Type B pancreatic cell (in vitro differentiated cells): ENCODE data around the gene SLC45A3. TPM values are rescaled to one million over a fixed set of nuclear protein-coding genes. Genes with fewer than 3 reads are reported as not detected.

Source experiments
- DNase-seq: peaks from one replicate; pipeline ENCODE4 v3.0.0; 2021; ENCODE audit warnings: mixed read lengths; ENCODE audit not compliant: unreplicated experiment; ENCODE audit errors: extremely low spot score
- H3K27ac Mint-ChIP-seq: 2 replicates; pipeline ENCODE4 v1.8.0; 2021; ENCODE audit warnings: mild to moderate bottlenecking, mixed read lengths
- H3K27me3 Mint-ChIP-seq: 2 replicates; pipeline ENCODE4 v1.8.0; 2021; ENCODE audit warnings: mixed read lengths
- H3K36me3 Mint-ChIP-seq: 2 replicates; pipeline ENCODE4 v1.8.0; 2021; ENCODE audit warnings: mixed read lengths
- H3K4me1 Mint-ChIP-seq: one replicate; pipeline ENCODE4 v1.8.0; 2021; ENCODE audit warnings: mixed read lengths; ENCODE audit not compliant: unreplicated experiment
- H3K4me3 Mint-ChIP-seq: 2 replicates; pipeline ENCODE4 v1.8.0; 2021; ENCODE audit warnings: mild to moderate bottlenecking, mixed read lengths
- H3K9me3 Mint-ChIP-seq: 2 replicates; pipeline ENCODE4 v1.8.0; 2021; ENCODE audit warnings: mixed read lengths
- CTCF ChIP-seq: fragments of 200-600 bp; sonication (generic); conservative IDR thresholded peaks from 2 replicates; pipeline ENCODE4 v1.5.0; 2021; ENCODE audit warnings: antibody characterized with exemption, mild to moderate bottlenecking
- total RNA-seq: library from RNA; stranded (reverse); gene quantifications from 2 replicates; pipeline ENCODE4 v1.2.1, GENCODE V29; 2021; ENCODE audit warnings: low replicate concordance

SLC45A3 gene
- total RNA-seq, 1 donor from 2014 or later = 4.2 TPM

GRCh38 chr1:205616563-205617293, 63.6 kb downstream of the SLC45A3 start:
- H3K27me3 Mint-ChIP-seq = no peaks in the 10 kb centered on the region
- H3K4me3 Mint-ChIP-seq = no peak overlapping the region
- no peaks in the 10 kb centered on the region for H3K9me3 Mint-ChIP-seq
- peaks cover 5% of the 10 kb centered on the region for H3K4me1 Mint-ChIP-seq
- DNase-seq = no peak
- peaks cover 39% of the 10 kb centered on the region for H3K36me3 Mint-ChIP-seq
- H3K27ac Mint-ChIP-seq = peak overlapping the region; percentile 43
- TF ChIP-seq CTCF = no peak

- no peak for DNase-seq
- Mint-ChIP-seq H3K27ac (no peak overlapping the region), H3K4me3 (no peak overlapping the region), H3K9me3 (no peaks in the 10 kb centered on the region), H3K4me1 (peaks cover 15% of the 10 kb centered on the region), H3K36me3 (peaks cover 43% of the 10 kb centered on the region), H3K27me3 (no peaks in the 10 kb centered on the region)
- no peak for TF ChIP-seq CTCF
Measured at GRCh38 chr1:205615789-205616188, 64.5 kb downstream of the SLC45A3 start.

GRCh38 chr1:205613854-205614412, 66.4 kb downstream of the SLC45A3 start:
- Mint-ChIP-seq H3K27me3 (no peaks in the 10 kb centered on the region), H3K4me1 (peaks cover 10% of the 10 kb centered on the region), H3K9me3 (no peaks in the 10 kb centered on the region), H3K36me3 (peaks cover 32% of the 10 kb centered on the region), H3K4me3 (no peak overlapping the region), H3K27ac (no peak overlapping the region)
- DNase-seq = no peak
- no peak for TF ChIP-seq CTCF

GRCh38 chr1:205612556-205612955, 67.8 kb downstream of the SLC45A3 start:
- peaks cover 32% of the 10 kb centered on the region for H3K36me3 Mint-ChIP-seq
- DNase-seq = no peak
- TF ChIP-seq CTCF = no peak
- H3K27ac Mint-ChIP-seq = no peak overlapping the region
- H3K9me3 Mint-ChIP-seq = no peaks in the 10 kb centered on the region
- no peak overlapping the region for H3K4me3 Mint-ChIP-seq
- H3K4me1 Mint-ChIP-seq = peaks cover 10% of the 10 kb centered on the region
- no peaks in the 10 kb centered on the region for H3K27me3 Mint-ChIP-seq

GRCh38 chr1:205612104-205612503, 68.2 kb downstream of the SLC45A3 start:
- Mint-ChIP-seq H3K4me1 (peaks cover 10% of the 10 kb centered on the region), H3K36me3 (peaks cover 32% of the 10 kb centered on the region), H3K4me3 (no peak overlapping the region), H3K9me3 (no peaks in the 10 kb centered on the region), H3K27ac (no peak overlapping the region), H3K27me3 (no peaks in the 10 kb centered on the region)
- DNase-seq = no peak
- no peak for TF ChIP-seq CTCF
